ENCODE data around the gene GJC2.
"Not testable (repeated sequence)": the region's sequence is repeated elsewhere in the genome, so short reads cannot be mapped to it uniquely, and the experiment has no call there.

The GJC2 gene

GRCh38 chr1:228172591-228173527, 23.1 kb downstream of the GJC2 start:
- TF ChIP-seq CTCF (conservative IDR thresholded peaks at IDR 0.05; ENCODE audit: control insufficient read depth, insufficient read depth, low read depth, low read length), result no peak
- no peak for DNase-seq (ENCODE audit: low read depth)

GRCh38 chr1:228173528-228174481, 24.1 kb downstream of the GJC2 start:
- not testable (repeated sequence) for H3K4me3 ChIP-seq (ENCODE audit: control insufficient read depth, low read depth, low read length); DNase-seq (ENCODE audit: low read depth)

More at GRCh38 chr1:228172591-228173527, 23.1 kb downstream of the GJC2 start:
- H3K4me3 ChIP-seq (ENCODE audit: control insufficient read depth, low read depth, low read length), result no peak overlapping the region

- no peak for TF ChIP-seq CTCF (conservative IDR thresholded peaks at IDR 0.05; ENCODE audit: control insufficient read depth, insufficient read depth, low read depth, low read length)
- DNase-seq (ENCODE audit: low read depth), result no peak
- no peak overlapping the region for H3K4me3 ChIP-seq (ENCODE audit: control insufficient read depth, low read depth, low read length)
These were observed 25.0 kb downstream of the GJC2 start for GRCh38 chr1:228174482-228175315.

GRCh38 chr1:228175316-228176023, 25.7 kb downstream of the GJC2 start:
- DNase-seq (ENCODE audit: low read depth), result no peak
- no peak overlapping the region for H3K4me3 ChIP-seq (ENCODE audit: control insufficient read depth, low read depth, low read length)
- TF ChIP-seq CTCF (conservative IDR thresholded peaks at IDR 0.05; ENCODE audit: control insufficient read depth, insufficient read depth, low read depth, low read length), result no peak

- TF ChIP-seq CTCF (conservative IDR thresholded peaks at IDR 0.05; ENCODE audit: control insufficient read depth, insufficient read depth, low read depth, low read length), result no peak
- H3K4me3 ChIP-seq (ENCODE audit: control insufficient read depth, low read depth, low read length), result no peak overlapping the region
- DNase-seq (ENCODE audit: low read depth), result no peak
These were observed 26.3 kb downstream of the GJC2 start for GRCh38 chr1:228176024-228176395.

GRCh38 chr1:228176461-228177182, 26.9 kb downstream of the GJC2 start:
- no peak for TF ChIP-seq CTCF (conservative IDR thresholded peaks at IDR 0.05; ENCODE audit: control insufficient read depth, insufficient read depth, low read depth, low read length)
- no peak for DNase-seq (ENCODE audit: low read depth)
- H3K4me3 ChIP-seq (ENCODE audit: control insufficient read depth, low read depth, low read length), result no peak overlapping the region

Data from fibroblast of mammary gland (primary cell).